Vagina (tissue), 2 donors: ENCODE measurements around the gene NQO1. TPM values are rescaled to one million over a fixed set of nuclear protein-coding genes. Genes with fewer than 3 reads are reported as not detected.

Source experiments
- DNase-seq, 2 donors: peaks; one replicate each; pipeline ENCODE4 v3.0.0-alpha.2; 2017; ENCODE audit errors: extremely low spot score in 2 of 2
- H3K27ac ChIP-seq: fragments of 200-600 bp; sonication (generic); one replicate; pipeline ENCODE4 v1.5.1; 2019
- H3K27me3 ChIP-seq: fragments of 200-600 bp; sonication (generic); one replicate; pipeline ENCODE4 v1.5.1; 2019
- H3K36me3 ChIP-seq, 2 donors: fragments of 200-600 bp; sonication (generic); one replicate each; pipeline ENCODE4 v1.5.1; 2017 to 2019
- H3K4me1 ChIP-seq: fragments of 200-600 bp; sonication (generic); one replicate; pipeline ENCODE4 v1.5.1; 2019
- H3K4me3 ChIP-seq, 2 donors: fragments of 200-600 bp; sonication (generic); 1 replicate in 1 of 2; 2 replicates in 1 of 2; pipeline ENCODE4 v1.5.1; 2016 to 2019
- H3K9me3 ChIP-seq: fragments of 200-600 bp; sonication (generic); one replicate; pipeline ENCODE4 v1.5.1; 2019
- POLR2A ChIP-seq, 2 donors: fragments of 450-650 bp; IDR thresholded peaks; one replicate each; pipeline ENCODE4 v1.6.1; 2017; ENCODE audit warnings: antibody characterized with exemption in 2 of 2, mild to moderate bottlenecking in 2 of 2, moderate library complexity in 2 of 2
- POLR2AphosphoS5 ChIP-seq, 2 donors: sonication (generic); formaldehyde crosslinking; IDR thresholded peaks; one replicate each; pipeline ENCODE4 v1.9.0; 2017; ENCODE audit warnings: antibody characterized with exemption in 2 of 2, mild to moderate bottlenecking in 2 of 2, low read depth in 1 of 2; ENCODE audit not compliant: insufficient read depth in 1 of 2
- intact Hi-C: fragments of 100-400 bp; cut with DNase I; formaldehyde crosslinking; loops from one replicate; pipeline ENCODE4 v1.15.1; 2023
- total RNA-seq: library from RNA; depleted of rRNA; stranded (reverse); fragments of >200 nt; gene quantifications from one replicate; pipeline ENCODE4 v1.2.3, GENCODE V29; 2016
- TF ChIP-seq, protein P1 (sequence below), 3 experiments: fragments of 450-650 bp in 2 of 3; fragments of 200-600 bp in 1 of 3; sonication (generic) in 1 of 3; IDR thresholded peaks; one replicate each; pipeline ENCODE4 v1.5.1; 2017 to 2019; ENCODE audit warnings: antibody characterized with exemption in 3 of 3, mild to moderate bottlenecking in 2 of 3, moderate library complexity in 2 of 3

Gene NQO1
- total RNA-seq, 1 donor from 2014 or later = 84.5 TPM

DNA sequence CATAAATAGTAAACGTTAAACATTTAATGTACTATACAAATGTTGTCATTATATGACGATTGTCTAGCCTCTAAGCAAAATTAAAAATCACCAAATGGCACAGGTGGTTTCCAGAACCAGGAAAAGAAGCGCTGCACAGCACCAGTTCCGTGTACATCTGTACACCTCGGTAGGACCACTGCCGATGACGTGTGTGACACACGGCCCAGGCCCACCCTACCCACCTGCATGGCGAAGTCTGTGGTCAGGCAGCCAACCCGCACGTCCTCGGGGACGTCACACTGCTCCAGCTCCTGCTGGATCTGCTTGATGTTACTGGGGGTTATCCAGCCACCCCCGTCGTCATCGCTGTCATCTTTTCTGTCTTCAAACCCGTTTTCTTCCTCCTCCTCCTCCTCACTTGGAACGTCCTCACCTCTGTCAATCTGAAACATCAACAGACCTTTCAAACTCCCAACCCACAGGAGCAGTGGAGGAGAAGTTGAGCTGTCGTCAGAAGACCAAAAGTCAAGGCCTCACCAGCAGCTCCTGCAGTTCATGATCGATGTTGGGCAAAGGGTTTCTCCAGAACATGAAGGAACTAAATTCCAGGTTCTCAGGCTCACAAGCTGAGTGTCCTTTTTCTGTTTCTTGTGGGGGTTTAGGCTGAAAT is 22.5 kb upstream of the NQO1 start:
- H3K27me3 ChIP-seq = no peaks in the 10 kb centered on the region
- peaks cover 18% of the 10 kb centered on the region for H3K4me1 ChIP-seq
- H3K4me3 ChIP-seq = no peak overlapping the region
- peaks cover 0 to 80% of the 10 kb centered on the region in 2 donors for H3K36me3 ChIP-seq
- no peaks in the 10 kb centered on the region for H3K9me3 ChIP-seq
- H3K27ac ChIP-seq = no peak overlapping the region
- TF ChIP-seq, protein P1, sequence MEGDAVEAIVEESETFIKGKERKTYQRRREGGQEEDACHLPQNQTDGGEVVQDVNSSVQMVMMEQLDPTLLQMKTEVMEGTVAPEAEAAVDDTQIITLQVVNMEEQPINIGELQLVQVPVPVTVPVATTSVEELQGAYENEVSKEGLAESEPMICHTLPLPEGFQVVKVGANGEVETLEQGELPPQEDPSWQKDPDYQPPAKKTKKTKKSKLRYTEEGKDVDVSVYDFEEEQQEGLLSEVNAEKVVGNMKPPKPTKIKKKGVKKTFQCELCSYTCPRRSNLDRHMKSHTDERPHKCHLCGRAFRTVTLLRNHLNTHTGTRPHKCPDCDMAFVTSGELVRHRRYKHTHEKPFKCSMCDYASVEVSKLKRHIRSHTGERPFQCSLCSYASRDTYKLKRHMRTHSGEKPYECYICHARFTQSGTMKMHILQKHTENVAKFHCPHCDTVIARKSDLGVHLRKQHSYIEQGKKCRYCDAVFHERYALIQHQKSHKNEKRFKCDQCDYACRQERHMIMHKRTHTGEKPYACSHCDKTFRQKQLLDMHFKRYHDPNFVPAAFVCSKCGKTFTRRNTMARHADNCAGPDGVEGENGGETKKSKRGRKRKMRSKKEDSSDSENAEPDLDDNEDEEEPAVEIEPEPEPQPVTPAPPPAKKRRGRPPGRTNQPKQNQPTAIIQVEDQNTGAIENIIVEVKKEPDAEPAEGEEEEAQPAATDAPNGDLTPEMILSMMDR (IDR thresholded peaks at IDR 0.05) = no peak
- TF ChIP-seq POLR2A (IDR thresholded peaks at IDR 0.05) = no peak
- TF ChIP-seq POLR2AphosphoS5 (IDR thresholded peaks at IDR 0.05; ENCODE audit: insufficient read depth in 1 of 2, low read depth in 1 of 2) = no peak
- intact Hi-C loops = no loop called here
- no peak for DNase-seq

DNA sequence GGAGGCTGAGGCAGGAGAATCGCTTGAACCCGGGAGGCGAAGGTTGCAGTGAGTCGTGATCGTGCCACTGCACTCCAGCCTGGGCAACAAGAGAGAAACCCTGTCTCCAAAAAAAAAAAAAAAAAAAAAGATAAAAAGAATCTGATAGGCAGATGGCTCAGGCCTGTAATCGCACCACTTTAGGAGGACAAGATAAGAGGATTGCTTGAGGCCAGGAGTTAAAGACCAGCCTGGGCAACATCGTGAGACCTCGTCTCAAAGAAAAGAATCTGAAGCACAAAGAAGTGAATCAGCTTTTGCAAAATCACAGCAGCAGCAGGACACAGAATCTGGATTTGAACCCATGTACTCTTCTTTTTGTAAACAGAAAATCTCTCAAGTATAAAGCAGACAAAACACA is 20.8 kb upstream of the NQO1 start:
- Histone ChIP-seq H3K9me3 (no peaks in the 10 kb centered on the region), H3K27ac (no peak overlapping the region), H3K36me3 (peaks cover 0 to 90% of the 10 kb centered on the region in 2 donors), H3K27me3 (no peaks in the 10 kb centered on the region), H3K4me3 (no peak overlapping the region), H3K4me1 (peaks cover under 1% of the 10 kb centered on the region)
- intact Hi-C loops = no loop called here
- TF ChIP-seq POLR2AphosphoS5 (IDR thresholded peaks at IDR 0.05; ENCODE audit: insufficient read depth in 1 of 2, low read depth in 1 of 2) (no peak), POLR2A (IDR thresholded peaks at IDR 0.05) (no peak)
- TF ChIP-seq, protein P1 (IDR thresholded peaks at IDR 0.05) = no peak
- no peak for DNase-seq

DNA sequence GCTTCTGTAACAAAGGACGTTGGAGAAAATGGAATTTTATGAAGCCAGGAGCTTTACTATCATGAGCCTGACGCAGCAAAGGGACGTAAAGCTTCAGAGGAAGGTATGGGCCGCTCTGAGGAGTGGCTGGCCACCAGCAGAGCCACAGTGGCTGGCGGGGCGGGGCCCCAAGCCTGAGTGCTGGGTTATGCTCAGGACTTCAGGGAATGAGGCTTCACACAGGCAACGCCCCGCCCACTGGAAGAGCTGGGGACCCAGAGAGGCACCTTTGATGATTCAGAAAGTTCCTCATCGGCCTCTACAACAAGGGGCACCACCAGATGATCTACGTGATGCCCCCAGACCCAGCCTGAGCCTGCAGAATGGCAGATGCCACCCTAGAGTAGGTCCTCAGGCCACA is 19.6 kb upstream of the NQO1 start:
- Histone ChIP-seq H3K4me1 (no peaks in the 10 kb centered on the region), H3K27ac (no peak overlapping the region), H3K9me3 (no peaks in the 10 kb centered on the region), H3K27me3 (no peaks in the 10 kb centered on the region), H3K4me3 (no peak overlapping the region), H3K36me3 (peaks cover 0 to 91% of the 10 kb centered on the region in 2 donors)
- TF ChIP-seq POLR2AphosphoS5 (IDR thresholded peaks at IDR 0.05; ENCODE audit: insufficient read depth in 1 of 2, low read depth in 1 of 2) = no peak
- no peak for TF ChIP-seq POLR2A (IDR thresholded peaks at IDR 0.05)
- TF ChIP-seq, protein P1 (IDR thresholded peaks at IDR 0.05) = no peak
- intact Hi-C loops = no loop called here
- no peak for DNase-seq

DNA sequence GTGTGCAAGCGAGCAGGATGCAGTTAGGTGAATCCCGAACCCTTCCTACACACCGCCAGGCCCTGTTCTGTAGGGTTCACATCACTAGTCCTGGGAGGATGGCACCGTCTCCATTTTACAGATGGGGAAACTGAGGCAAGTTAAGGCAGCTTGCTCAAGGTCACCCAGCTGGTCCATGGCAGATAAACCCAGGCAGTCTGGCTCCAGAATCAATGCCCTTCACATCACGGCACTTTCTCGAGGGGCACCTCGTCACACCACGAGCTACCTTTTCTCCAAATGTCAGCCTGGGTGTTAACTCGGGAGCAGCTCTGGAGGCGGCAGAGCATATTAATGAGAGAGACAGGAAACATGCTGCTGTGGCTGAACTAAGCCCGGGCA is 18.9 kb upstream of the NQO1 start:
- Histone ChIP-seq H3K4me1 (no peaks in the 10 kb centered on the region), H3K36me3 (peaks cover 0 to 87% of the 10 kb centered on the region in 2 donors), H3K27ac (no peak overlapping the region), H3K9me3 (no peaks in the 10 kb centered on the region), H3K27me3 (no peaks in the 10 kb centered on the region), H3K4me3 (no peak overlapping the region)
- intact Hi-C loops = no loop called here
- DNase-seq = no peak
- TF ChIP-seq POLR2A (IDR thresholded peaks at IDR 0.05) (no peak), POLR2AphosphoS5 (IDR thresholded peaks at IDR 0.05; ENCODE audit: insufficient read depth in 1 of 2, low read depth in 1 of 2) (no peak)
- TF ChIP-seq, protein P1 (IDR thresholded peaks at IDR 0.05) = no peak

DNA sequence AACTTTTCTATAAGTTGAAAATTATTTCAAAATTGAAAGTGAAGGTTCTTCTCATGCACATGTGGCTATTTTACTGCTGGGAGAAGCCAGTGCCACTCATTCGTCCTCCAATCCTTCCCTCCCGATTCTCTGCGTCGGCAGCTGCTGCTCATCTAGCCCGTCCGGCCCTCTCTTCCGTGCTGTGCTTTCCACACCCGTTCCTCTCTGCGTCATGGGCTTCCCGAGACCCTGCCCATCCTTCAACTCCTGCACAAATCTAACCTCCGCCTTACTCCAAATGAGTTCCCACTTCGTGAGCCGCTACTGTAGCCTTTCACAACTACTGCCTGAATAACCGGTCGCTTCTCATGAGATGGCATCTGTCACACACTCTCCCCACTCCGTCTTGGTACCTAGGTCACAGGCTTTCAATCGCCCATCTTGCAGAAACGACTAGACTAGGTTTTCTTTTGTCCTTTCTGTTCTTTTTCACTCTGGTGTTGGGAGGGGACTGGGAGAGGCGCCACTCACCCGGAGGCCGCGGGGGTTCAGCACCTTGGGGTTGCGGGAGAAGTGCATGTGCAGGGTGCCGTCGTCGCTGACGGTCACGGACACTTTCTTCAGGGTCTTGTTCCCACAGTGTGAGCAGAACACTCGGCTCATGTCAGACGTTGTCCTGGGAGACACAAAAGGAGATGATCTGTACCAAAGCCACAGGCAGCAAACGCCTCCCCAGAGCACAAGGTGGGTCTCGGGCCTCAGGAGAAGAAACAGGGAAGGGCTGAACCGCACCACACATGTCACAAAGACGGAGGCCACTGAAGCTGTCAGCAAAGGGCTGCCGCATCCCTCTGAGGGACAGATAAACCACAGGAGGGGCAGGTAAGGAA is 18.2 kb upstream of the NQO1 start:
- Histone ChIP-seq H3K36me3 (peaks cover 0 to 86% of the 10 kb centered on the region in 2 donors), H3K9me3 (no peaks in the 10 kb centered on the region), H3K4me1 (no peaks in the 10 kb centered on the region), H3K27me3 (no peaks in the 10 kb centered on the region), H3K27ac (no peak overlapping the region), H3K4me3 (no peak overlapping the region)
- TF ChIP-seq, protein P1 (IDR thresholded peaks at IDR 0.05) = no peak
- no peak for TF ChIP-seq POLR2AphosphoS5 (IDR thresholded peaks at IDR 0.05; ENCODE audit: insufficient read depth in 1 of 2, low read depth in 1 of 2)
- no peak for TF ChIP-seq POLR2A (IDR thresholded peaks at IDR 0.05)
- intact Hi-C loops = no loop called here
- DNase-seq = no peak
